ENCODE data around the gene EBPL. TPM values are rescaled to one million over a fixed set of nuclear protein-coding genes. Genes with fewer than 3 reads are reported as not detected.

The EBPL gene
- total RNA-seq, 6 donors from 2014 or later, result 26.2 to 82.3 (median 54.8) TPM

GRCh38 chr13:49633710-49634109 is 57.6 kb downstream of the EBPL start:
- 73 to 81% methylated on average over 4 of the region's 4 CpGs for WGBS, 2 donors
- TF ChIP-seq EP300 (IDR thresholded peaks at IDR 0.05), result peak in 1 of 4 donors; percentile 6
- TF ChIP-seq POLR2A (IDR thresholded peaks at IDR 0.05), result no peak
- TF ChIP-seq POLR2AphosphoS5 (IDR thresholded peaks at IDR 0.05), result peak in 1 of 2 donors; percentile 53
- Histone ChIP-seq H3K36me3 (no peaks in the 10 kb centered on the region), H3K27me3 (no peaks in the 10 kb centered on the region), H3K4me3 (no peak overlapping the region), H3K4me1 (peaks cover 0 to 52% (median 33%) of the 10 kb centered on the region in 4 donors), H3K27ac (peak overlapping the region in 2 of 4 donors; percentile 8 to 24), H3K9me3 (no peaks in the 10 kb centered on the region)
- DNase-seq (no peak), ATAC-seq (ENCODE audit: low FRiP score in 2 of 2) (no peak)

- no peak for ATAC-seq (ENCODE audit: low FRiP score in 2 of 2)
- no peak overlapping the region for H3K4me3 ChIP-seq
- H3K4me1 ChIP-seq, result peaks cover 0 to 55% (median 36%) of the 10 kb centered on the region in 4 donors
- TF ChIP-seq POLR2A (IDR thresholded peaks at IDR 0.05), result no peak
- TF ChIP-seq POLR2AphosphoS5 (IDR thresholded peaks at IDR 0.05), result no peak
- TF ChIP-seq CTCF (IDR thresholded peaks at IDR 0.05), result no peak
- WGBS, 2 donors, result 88 to 94% methylated on average over 5 of the region's 5 CpGs
- no peak overlapping the region for H3K27ac ChIP-seq
- H3K27me3 ChIP-seq, result no peaks in the 10 kb centered on the region
- H3K36me3 ChIP-seq, result no peaks in the 10 kb centered on the region
- no peaks in the 10 kb centered on the region for H3K9me3 ChIP-seq
- DNase-seq, result no peak
These were observed 59.1 kb downstream of the EBPL start for GRCh38 chr13:49632156-49632555.

- H3K9me3 ChIP-seq, result no peaks in the 10 kb centered on the region
- 86% methylated on average over 16 of the region's 16 CpGs; no CpG with 5 or more reads in 1 of the 2 donors for WGBS, 2 donors
- no peak for ATAC-seq (ENCODE audit: low FRiP score in 2 of 2)
These were observed 60.7 kb downstream of the EBPL start for GRCh38 chr13:49630580-49630979.

GRCh38 chr13:49629947-49630346 is 61.3 kb downstream of the EBPL start:
- ATAC-seq (ENCODE audit: low FRiP score in 2 of 2) (no peak), DNase-seq (no peak)
- Histone ChIP-seq H3K4me3 (peak overlapping the region in 1 of 4 donors; percentile 45), H3K9me3 (no peaks in the 10 kb centered on the region), H3K4me1 (peaks cover 6 to 44% (median 30%) of the 10 kb centered on the region in 4 donors), H3K36me3 (no peaks in the 10 kb centered on the region), H3K27me3 (no peaks in the 10 kb centered on the region), H3K27ac (peak overlapping the region; percentile 9 to 85 (median 45))
- 65% methylated on average over 4 of the region's 4 CpGs for WGBS, 2 donors
- TF ChIP-seq POLR2A (IDR thresholded peaks at IDR 0.05), result no peak
- TF ChIP-seq CTCF (IDR thresholded peaks at IDR 0.05), result no peak
- TF ChIP-seq EP300 (IDR thresholded peaks at IDR 0.05), result no peak
- no peak for TF ChIP-seq POLR2AphosphoS5 (IDR thresholded peaks at IDR 0.05)

More at GRCh38 chr13:49630580-49630979, 60.7 kb downstream of the EBPL start:
- Histone ChIP-seq H3K4me3 (no peak overlapping the region), H3K4me1 (peaks cover 1 to 49% (median 30%) of the 10 kb centered on the region in 4 donors), H3K36me3 (no peaks in the 10 kb centered on the region), H3K27ac (peak overlapping the region; percentile 9 to 85 (median 45)), H3K27me3 (no peaks in the 10 kb centered on the region)
- DNase-seq, result peak in 1 of 2 donors; percentile 33
- TF ChIP-seq EP300 (IDR thresholded peaks at IDR 0.05), result no peak
- TF ChIP-seq POLR2A (IDR thresholded peaks at IDR 0.05), result no peak
- TF ChIP-seq POLR2AphosphoS5 (IDR thresholded peaks at IDR 0.05), result no peak
- no peak for TF ChIP-seq CTCF (IDR thresholded peaks at IDR 0.05)

- no peaks in the 10 kb centered on the region for H3K9me3 ChIP-seq
- DNase-seq (no peak), ATAC-seq (ENCODE audit: low FRiP score in 2 of 2) (no peak)
- peaks cover 6 to 41% (median 29%) of the 10 kb centered on the region in 4 donors for H3K4me1 ChIP-seq
- peak overlapping the region in 3 of 4 donors; percentile 20 to 45 (median 35) for H3K4me3 ChIP-seq
- no peaks in the 10 kb centered on the region for H3K36me3 ChIP-seq
- WGBS, 2 donors, result 68% methylated on average over 8 of the region's 8 CpGs
- TF ChIP-seq CTCF (IDR thresholded peaks at IDR 0.05), result no peak
- TF ChIP-seq POLR2A (IDR thresholded peaks at IDR 0.05), result no peak
- no peak for TF ChIP-seq EP300 (IDR thresholded peaks at IDR 0.05)
- no peak for TF ChIP-seq POLR2AphosphoS5 (IDR thresholded peaks at IDR 0.05)
- peak overlapping the region; percentile 9 to 85 (median 45) for H3K27ac ChIP-seq
- no peaks in the 10 kb centered on the region for H3K27me3 ChIP-seq
These were observed 61.9 kb downstream of the EBPL start for GRCh38 chr13:49629196-49629938.

All from upper lobe of left lung (tissue), 6 donors.